Measurements from ENCODE around the gene CLEC10A.

DNA sequence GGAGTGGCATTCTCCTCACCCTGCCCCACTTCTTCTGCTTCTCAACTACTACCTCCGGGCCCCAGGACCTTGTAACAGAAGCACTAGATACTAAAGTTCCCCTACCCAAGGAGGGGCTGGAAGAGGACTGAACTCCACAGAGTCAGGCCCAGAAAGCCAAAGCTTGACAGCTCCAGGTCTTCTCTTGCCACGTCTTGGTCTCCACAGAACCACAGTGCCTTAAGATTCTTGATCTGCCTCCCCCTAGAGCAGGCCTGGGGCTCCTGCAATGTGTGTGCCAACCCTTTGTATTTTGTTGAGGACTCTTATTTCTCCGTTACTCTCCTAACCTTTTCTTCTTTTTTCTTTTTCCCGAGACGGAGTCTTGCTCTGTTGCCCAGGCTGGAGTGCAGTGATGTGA lies 40.2 kb downstream of the CLEC10A start:
- TF ChIP-seq, protein P1, sequence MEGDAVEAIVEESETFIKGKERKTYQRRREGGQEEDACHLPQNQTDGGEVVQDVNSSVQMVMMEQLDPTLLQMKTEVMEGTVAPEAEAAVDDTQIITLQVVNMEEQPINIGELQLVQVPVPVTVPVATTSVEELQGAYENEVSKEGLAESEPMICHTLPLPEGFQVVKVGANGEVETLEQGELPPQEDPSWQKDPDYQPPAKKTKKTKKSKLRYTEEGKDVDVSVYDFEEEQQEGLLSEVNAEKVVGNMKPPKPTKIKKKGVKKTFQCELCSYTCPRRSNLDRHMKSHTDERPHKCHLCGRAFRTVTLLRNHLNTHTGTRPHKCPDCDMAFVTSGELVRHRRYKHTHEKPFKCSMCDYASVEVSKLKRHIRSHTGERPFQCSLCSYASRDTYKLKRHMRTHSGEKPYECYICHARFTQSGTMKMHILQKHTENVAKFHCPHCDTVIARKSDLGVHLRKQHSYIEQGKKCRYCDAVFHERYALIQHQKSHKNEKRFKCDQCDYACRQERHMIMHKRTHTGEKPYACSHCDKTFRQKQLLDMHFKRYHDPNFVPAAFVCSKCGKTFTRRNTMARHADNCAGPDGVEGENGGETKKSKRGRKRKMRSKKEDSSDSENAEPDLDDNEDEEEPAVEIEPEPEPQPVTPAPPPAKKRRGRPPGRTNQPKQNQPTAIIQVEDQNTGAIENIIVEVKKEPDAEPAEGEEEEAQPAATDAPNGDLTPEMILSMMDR (IDR thresholded peaks at IDR 0.05; ENCODE audit: poor library complexity): no peak
- TF ChIP-seq EZH2phosphoT487 (IDR thresholded peaks at IDR 0.05; ENCODE audit: low read depth, severe bottlenecking, unreplicated experiment): no peak

Measured in hepatocyte (in vitro differentiated cells).